ENCODE data around the gene SPATA21. TPM values are rescaled to one million over a fixed set of nuclear protein-coding genes. Genes with fewer than 3 reads are reported as not detected.

Gene SPATA21
- total and polyA plus RNA-seq, 2 donors (not counting 3 experiments of a cell fraction or from before 2014, with no cell fraction given): not detected

GRCh38 chr1:16409536-16410152 lies 27.6 kb downstream of the SPATA21 start:
- no peak overlapping the region for H3K9ac ChIP-seq (replicated peaks; ENCODE audit: extremely low read depth, insufficient read depth, low read length)
- no peaks in the 10 kb centered on the region for H3K27me3 ChIP-seq (ENCODE audit: control insufficient read depth in 2 of 2, insufficient read depth in 2 of 2, low read length in 2 of 2)
- H3K4me1 ChIP-seq (ENCODE audit: control insufficient read depth, extremely low read depth, insufficient read depth, low read length): no peaks in the 10 kb centered on the region
- H3K9me3 ChIP-seq (replicated peaks; ENCODE audit: control insufficient read depth, insufficient read depth, low read length): no peaks in the 10 kb centered on the region
- no peak overlapping the region for H3K4me3 ChIP-seq (replicated peaks in 1 of 3; ENCODE audit: insufficient read depth in 1 of 3, low read depth in 1 of 3, low read length in 3 of 3)
- no peak overlapping the region for H2AFZ ChIP-seq (ENCODE audit: low read depth, low read length)
- CTCF ChIA-PET: no interaction called here
- dilution Hi-C loops (cut with MboI; ENCODE audit: extremely low pct_ligation_motif_present, low sequenced_read_pairs) (no loop called here), intact Hi-C loops (cut with micrococcal nuclease) (no loop called here)
- FAIRE-seq (no peak), DNase-seq (ENCODE audit: low read depth, low spot score) (no peak)
- no peaks in the 10 kb centered on the region for H4K20me1 ChIP-seq (replicated peaks; ENCODE audit: control insufficient read depth, extremely low read depth, insufficient read depth, low read length)
- BruUV-seq (replicated peaks): no TSS peak
- no peaks in the 10 kb centered on the region for H3K9me1 ChIP-seq (replicated peaks; ENCODE audit: control insufficient read depth, extremely low read depth, insufficient read depth, low read length)
- H3K4me2 ChIP-seq (ENCODE audit: insufficient read depth, low read length): no peak overlapping the region
- no peaks in the 10 kb centered on the region for H3K79me2 ChIP-seq (ENCODE audit: control insufficient read depth, insufficient read depth, low read length)
- POLR2A ChIA-PET: no interaction called here
- H3K27ac ChIP-seq (ENCODE audit: insufficient read depth, low read depth, low read length): no peak overlapping the region
- no peak for TF ChIP-seq GATA2 (IDR thresholded peaks at IDR 0.05; ENCODE audit: insufficient read depth, insufficient read length, low read depth, low read length)
- TF ChIP-seq FOS (IDR thresholded peaks at IDR 0.05; ENCODE audit: borderline replicate concordance, insufficient read depth, low read length): no peak
- no peak for TF ChIP-seq JUN (IDR thresholded peaks at IDR 0.05; ENCODE audit: borderline replicate concordance, insufficient read depth, insufficient read length, low read depth)
- no peak for TF ChIP-seq EZH2 (IDR thresholded peaks at IDR 0.05; ENCODE audit: borderline replicate concordance, low read depth, low read length, severe bottlenecking)
- TF ChIP-seq POLR2A (IDR thresholded peaks at IDR 0.05; ENCODE audit: low read depth, low read length): no peak
- TF ChIP-seq CTCF (IDR thresholded peaks at IDR 0.05; ENCODE audit: extremely low read depth in 1 of 2, insufficient read depth in 1 of 2, low read depth in 1 of 2, low read length in 2 of 2): no peak
- TF ChIP-seq MAX (IDR thresholded peaks at IDR 0.05; ENCODE audit: insufficient read depth, insufficient read length): no peak
- TF ChIP-seq POLR2AphosphoS5 (IDR thresholded peaks at IDR 0.05; ENCODE audit: insufficient read depth, low read depth, low read length): no peak
- no peaks in the 10 kb centered on the region for H3K36me3 ChIP-seq (ENCODE audit: control insufficient read depth in 2 of 2, extremely low read depth in 1 of 2, insufficient read depth in 2 of 2, low read length in 2 of 2)
